ENCODE results near the gene ESR2. TPM values are rescaled to one million over a fixed set of nuclear protein-coding genes. Genes with fewer than 3 reads are reported as not detected.

ESR2 gene
- polyA plus RNA-seq, 4 donors = 0.19 to 0.58 TPM; not detected in 2

DNA sequence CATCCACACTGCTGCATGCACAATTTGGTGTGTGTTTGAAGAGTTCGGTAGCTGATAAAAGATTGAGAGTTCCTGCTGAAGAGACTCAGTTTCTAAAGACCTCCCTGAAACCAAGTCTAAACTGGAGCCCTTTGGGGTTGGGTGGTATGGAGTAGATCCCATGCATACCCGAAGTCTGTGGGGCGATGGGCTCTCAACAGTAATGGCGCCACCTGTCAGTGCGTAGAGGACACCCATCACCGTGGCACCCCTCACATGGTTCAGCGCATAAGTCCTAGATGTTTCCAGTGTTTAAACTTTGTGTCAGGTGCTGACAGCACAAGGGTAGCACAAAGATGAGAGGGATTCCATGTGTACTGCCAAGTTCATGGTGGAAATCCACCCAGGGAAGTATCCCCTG lies 85.9 kb downstream of the ESR2 start:
- WGBS, 3 donors = 91 to 99% (median 98%) methylated on average over 7 of the region's 7 CpGs
- Histone ChIP-seq H3K27ac (ENCODE audit: low read depth in 1 of 3, low read length in 2 of 3) (no peak overlapping the region), H3K27me3 (ENCODE audit: control insufficient read depth in 3 of 3, insufficient read depth in 3 of 3, low read length in 3 of 3) (no peaks in the 10 kb centered on the region), H3K4me3 (ENCODE audit: low read depth in 1 of 3, low read length in 3 of 3) (no peak overlapping the region), H3K9me3 (ENCODE audit: control insufficient read depth in 2 of 2, insufficient read depth in 1 of 2, low read depth in 1 of 2, low read length in 1 of 2) (no peaks in the 10 kb centered on the region), H3K36me3 (ENCODE audit: control insufficient read depth in 3 of 3, insufficient read depth in 2 of 3, low read depth in 1 of 3, low read length in 3 of 3) (peaks cover 17 to 53% (median 26%) of the 10 kb centered on the region in 3 donors), H3K4me1 (ENCODE audit: control insufficient read depth in 3 of 3, insufficient read depth in 2 of 3, low read depth in 1 of 3, low read length in 2 of 3) (no peaks in the 10 kb centered on the region)
- no peak for FAIRE-seq
- DNase-seq = no peak

DNA sequence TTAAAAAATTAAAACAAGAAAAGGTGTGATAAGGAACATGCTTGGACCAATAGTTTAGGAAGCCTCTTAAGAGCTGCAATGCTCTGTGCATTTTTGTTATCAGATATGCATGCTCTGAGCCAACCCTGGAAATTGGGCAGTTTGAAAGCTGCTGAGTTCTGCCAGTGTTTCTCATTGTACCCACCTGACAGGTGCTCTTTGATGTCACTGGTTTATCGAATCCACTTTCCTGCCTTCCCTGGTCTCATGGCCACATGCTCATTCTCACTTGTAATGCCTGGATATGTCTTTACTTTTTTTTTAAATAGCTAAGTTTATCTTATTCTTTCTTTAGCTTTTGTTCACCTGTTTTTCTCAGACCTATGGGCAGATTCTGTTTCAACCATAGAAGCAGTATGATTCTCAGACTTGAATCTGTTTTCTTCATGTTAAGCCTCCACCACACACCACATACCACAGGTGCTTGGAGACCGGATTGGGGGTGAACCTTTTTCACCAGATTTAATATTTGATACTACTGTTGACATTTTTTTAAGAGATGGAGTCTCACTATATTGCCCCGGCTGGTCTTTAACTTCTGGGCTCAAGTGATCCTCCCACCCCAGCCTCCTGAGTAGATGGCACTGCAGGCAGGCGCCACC lies 90.7 kb downstream of the ESR2 start:
- Histone ChIP-seq H3K27ac (ENCODE audit: low read depth in 1 of 3, low read length in 2 of 3) (no peak overlapping the region), H3K27me3 (ENCODE audit: control insufficient read depth in 3 of 3, insufficient read depth in 3 of 3, low read length in 3 of 3) (no peaks in the 10 kb centered on the region), H3K4me3 (ENCODE audit: low read depth in 1 of 3, low read length in 3 of 3) (no peak overlapping the region), H3K4me1 (ENCODE audit: control insufficient read depth in 3 of 3, insufficient read depth in 2 of 3, low read depth in 1 of 3, low read length in 2 of 3) (peaks cover 0 to 23% (median 0%) of the 10 kb centered on the region in 3 donors), H3K36me3 (ENCODE audit: control insufficient read depth in 3 of 3, insufficient read depth in 2 of 3, low read depth in 1 of 3, low read length in 3 of 3) (peaks cover 0 to 30% (median 3%) of the 10 kb centered on the region in 3 donors), H3K9me3 (ENCODE audit: control insufficient read depth in 2 of 2, insufficient read depth in 1 of 2, low read depth in 1 of 2, low read length in 1 of 2) (no peaks in the 10 kb centered on the region)
- FAIRE-seq (no peak), DNase-seq (no peak)
- 84 to 90% (median 88%) methylated on average over 4 of the region's 4 CpGs for WGBS, 3 donors

- FAIRE-seq = no peak
Observed at GRCh38 chr14:64202716-64203115, 91.5 kb downstream of the ESR2 start.

DNA sequence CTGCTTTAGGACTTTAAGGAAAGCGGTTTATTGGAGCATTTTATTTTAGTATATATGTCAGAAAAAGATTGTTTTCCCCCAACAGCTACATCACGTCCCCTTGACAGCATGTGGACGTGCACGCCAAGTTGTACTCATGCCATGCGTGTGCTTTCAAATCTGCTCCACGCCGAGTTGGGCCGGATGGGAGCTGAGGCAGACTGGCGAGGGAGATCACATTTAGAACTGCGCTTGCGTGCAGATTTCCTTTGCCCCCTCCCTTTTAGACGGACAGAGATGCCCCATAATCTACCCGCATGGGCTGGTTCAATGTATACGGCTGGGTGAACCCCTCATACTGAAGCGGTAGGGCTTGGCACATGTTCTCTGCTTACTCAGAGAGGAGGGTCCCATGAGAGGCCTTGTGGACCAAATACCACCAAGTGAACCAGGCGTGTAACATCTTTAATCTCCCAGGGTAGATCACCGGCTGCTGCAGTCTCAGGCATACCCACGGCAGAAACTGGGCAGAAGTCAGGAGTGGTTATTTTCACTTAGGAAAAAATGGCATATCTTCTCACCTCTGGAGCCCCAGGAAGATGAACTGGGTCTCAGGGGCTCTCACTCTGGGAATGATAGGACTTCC lies 92.1 kb downstream of the ESR2 start:
- no peak overlapping the region for H3K27ac ChIP-seq (ENCODE audit: low read depth in 1 of 3, low read length in 2 of 3)
- DNase-seq (no peak), FAIRE-seq (no peak)
- H3K27me3 ChIP-seq (ENCODE audit: control insufficient read depth in 3 of 3, insufficient read depth in 3 of 3, low read length in 3 of 3) = no peaks in the 10 kb centered on the region
- WGBS, 3 donors = 85 to 97% (median 95%) methylated on average over 18 of the region's 18 CpGs
- peaks cover 0 to 25% (median 3%) of the 10 kb centered on the region in 3 donors for H3K36me3 ChIP-seq (ENCODE audit: control insufficient read depth in 3 of 3, insufficient read depth in 2 of 3, low read depth in 1 of 3, low read length in 3 of 3)
- peaks cover 0 to 26% (median 0%) of the 10 kb centered on the region in 3 donors for H3K4me1 ChIP-seq (ENCODE audit: control insufficient read depth in 3 of 3, insufficient read depth in 2 of 3, low read depth in 1 of 3, low read length in 2 of 3)
- H3K9me3 ChIP-seq (ENCODE audit: control insufficient read depth in 2 of 2, insufficient read depth in 1 of 2, low read depth in 1 of 2, low read length in 1 of 2) = no peaks in the 10 kb centered on the region
- H3K4me3 ChIP-seq (ENCODE audit: low read depth in 1 of 3, low read length in 3 of 3) = no peak overlapping the region

More at GRCh38 chr14:64202716-64203115, 91.5 kb downstream of the ESR2 start:
- no peak overlapping the region for H3K4me3 ChIP-seq (ENCODE audit: low read depth in 1 of 3, low read length in 3 of 3)
- no peak for DNase-seq
- 61 to 88% (median 64%) methylated on average over 10 of the region's 10 CpGs for WGBS, 3 donors
- peaks cover 0 to 23% (median 0%) of the 10 kb centered on the region in 3 donors for H3K4me1 ChIP-seq (ENCODE audit: control insufficient read depth in 3 of 3, insufficient read depth in 2 of 3, low read depth in 1 of 3, low read length in 2 of 3)
- H3K36me3 ChIP-seq (ENCODE audit: control insufficient read depth in 3 of 3, insufficient read depth in 2 of 3, low read depth in 1 of 3, low read length in 3 of 3) = peaks cover 0 to 25% (median 3%) of the 10 kb centered on the region in 3 donors
- H3K9me3 ChIP-seq (ENCODE audit: control insufficient read depth in 2 of 2, insufficient read depth in 1 of 2, low read depth in 1 of 2, low read length in 1 of 2) = no peaks in the 10 kb centered on the region
- H3K27me3 ChIP-seq (ENCODE audit: control insufficient read depth in 3 of 3, insufficient read depth in 3 of 3, low read length in 3 of 3) = no peaks in the 10 kb centered on the region
- no peak overlapping the region for H3K27ac ChIP-seq (ENCODE audit: low read depth in 1 of 3, low read length in 2 of 3)

DNA sequence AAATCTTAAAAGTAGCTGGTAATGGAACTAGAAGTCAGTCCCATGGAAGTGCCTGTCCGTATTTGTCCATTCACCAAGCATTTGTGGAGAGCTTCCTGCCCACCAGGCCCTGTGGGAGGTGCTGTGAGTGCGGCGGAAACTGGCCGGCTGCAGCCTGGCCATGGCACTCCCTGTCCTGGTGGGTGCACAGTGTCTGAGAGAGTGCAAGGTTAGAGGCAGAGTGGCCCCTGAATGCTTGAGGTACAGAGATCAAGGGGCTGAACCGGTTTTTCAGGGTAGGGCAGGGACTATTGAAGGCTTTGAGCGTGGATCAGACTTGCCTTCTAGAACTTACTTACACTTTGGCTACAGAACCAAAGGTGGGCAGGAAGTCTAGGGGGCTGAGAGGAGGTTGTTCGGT lies 92.9 kb downstream of the ESR2 start:
- Histone ChIP-seq H3K36me3 (ENCODE audit: control insufficient read depth in 3 of 3, insufficient read depth in 2 of 3, low read depth in 1 of 3, low read length in 3 of 3) (peaks cover 0 to 25% (median 3%) of the 10 kb centered on the region in 3 donors), H3K4me1 (ENCODE audit: control insufficient read depth in 3 of 3, insufficient read depth in 2 of 3, low read depth in 1 of 3, low read length in 2 of 3) (peaks cover 0 to 33% (median 0%) of the 10 kb centered on the region in 3 donors), H3K27ac (ENCODE audit: low read depth in 1 of 3, low read length in 2 of 3) (no peak overlapping the region), H3K9me3 (ENCODE audit: control insufficient read depth in 2 of 2, insufficient read depth in 1 of 2, low read depth in 1 of 2, low read length in 1 of 2) (no peaks in the 10 kb centered on the region), H3K27me3 (ENCODE audit: control insufficient read depth in 3 of 3, insufficient read depth in 3 of 3, low read length in 3 of 3) (no peaks in the 10 kb centered on the region), H3K4me3 (ENCODE audit: low read depth in 1 of 3, low read length in 3 of 3) (no peak overlapping the region)
- no peak for FAIRE-seq
- peak; percentile 8 to 70 for DNase-seq
- WGBS, 3 donors = 53 to 77% (median 60%) methylated on average over 7 of the region's 7 CpGs

DNA sequence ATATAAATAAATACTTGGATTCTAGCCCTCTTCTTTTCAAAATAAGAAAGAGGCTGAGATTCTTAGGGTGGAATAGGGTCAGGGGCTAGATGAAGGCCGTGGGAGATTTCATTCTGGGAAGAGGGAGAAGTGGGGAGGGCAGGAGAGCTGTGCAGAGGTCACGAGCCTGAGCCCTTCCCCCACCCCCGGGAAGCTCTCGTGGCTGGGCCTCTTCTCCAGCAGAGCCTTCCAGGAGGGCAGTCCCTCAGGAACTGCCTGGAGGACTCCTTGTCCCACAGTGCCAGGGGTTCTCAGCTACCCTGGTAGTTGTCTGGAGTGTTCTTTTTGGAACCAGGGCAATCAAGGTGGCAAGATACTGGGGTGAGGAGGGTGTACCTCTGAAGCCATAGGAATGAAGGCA lies 94.0 kb downstream of the ESR2 start:
- peaks cover 0 to 24% (median 3%) of the 10 kb centered on the region in 3 donors for H3K36me3 ChIP-seq (ENCODE audit: control insufficient read depth in 3 of 3, insufficient read depth in 2 of 3, low read depth in 1 of 3, low read length in 3 of 3)
- H3K27me3 ChIP-seq (ENCODE audit: control insufficient read depth in 3 of 3, insufficient read depth in 3 of 3, low read length in 3 of 3) = no peaks in the 10 kb centered on the region
- H3K27ac ChIP-seq (ENCODE audit: low read depth in 1 of 3, low read length in 2 of 3) = peak overlapping the region in 2 of 3 donors; percentile 30 to 53
- no peaks in the 10 kb centered on the region for H3K9me3 ChIP-seq (ENCODE audit: control insufficient read depth in 2 of 2, insufficient read depth in 1 of 2, low read depth in 1 of 2, low read length in 1 of 2)
- H3K4me1 ChIP-seq (ENCODE audit: control insufficient read depth in 3 of 3, insufficient read depth in 2 of 3, low read depth in 1 of 3, low read length in 2 of 3) = peaks cover 0 to 40% (median 0%) of the 10 kb centered on the region in 3 donors
- FAIRE-seq (no peak), DNase-seq (peak in 1 of 2 donors; percentile 79)
- WGBS, 3 donors = 37 to 47% (median 47%) methylated on average over 4 of the region's 4 CpGs
- H3K4me3 ChIP-seq (ENCODE audit: low read depth in 1 of 3, low read length in 3 of 3) = no peak overlapping the region

DNA sequence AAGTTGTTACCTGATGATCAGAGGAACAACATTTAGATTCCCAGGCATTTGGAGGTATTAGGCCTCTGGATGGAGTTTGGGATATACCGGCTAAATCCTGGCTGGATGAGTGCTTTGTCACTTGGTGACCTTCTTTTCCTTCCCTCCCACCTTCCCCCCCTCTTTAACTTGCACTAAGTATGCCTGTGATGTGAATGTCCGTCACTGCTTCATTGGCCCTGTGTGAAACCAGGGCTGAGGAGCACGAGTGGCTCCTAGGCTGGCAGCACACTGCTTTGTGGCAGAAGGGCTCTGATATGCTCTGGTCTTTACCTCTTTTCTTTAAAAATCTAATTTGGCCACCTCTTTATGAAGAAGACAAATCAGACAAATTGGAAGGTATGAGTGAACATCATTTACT lies 95.7 kb downstream of the ESR2 start:
- H3K36me3 ChIP-seq (ENCODE audit: control insufficient read depth in 3 of 3, insufficient read depth in 2 of 3, low read depth in 1 of 3, low read length in 3 of 3) = peaks cover 0 to 20% (median 3%) of the 10 kb centered on the region in 3 donors
- DNase-seq (no peak), FAIRE-seq (no peak)
- no peaks in the 10 kb centered on the region for H3K27me3 ChIP-seq (ENCODE audit: control insufficient read depth in 3 of 3, insufficient read depth in 3 of 3, low read length in 3 of 3)
- H3K4me1 ChIP-seq (ENCODE audit: control insufficient read depth in 3 of 3, insufficient read depth in 2 of 3, low read depth in 1 of 3, low read length in 2 of 3) = peaks cover 0 to 42% (median 0%) of the 10 kb centered on the region in 3 donors
- H3K27ac ChIP-seq (ENCODE audit: low read depth in 1 of 3, low read length in 2 of 3) = no peak overlapping the region
- no peak overlapping the region for H3K4me3 ChIP-seq (ENCODE audit: low read depth in 1 of 3, low read length in 3 of 3)
- WGBS, 3 donors = 89 to 94% (median 91%) methylated on average over 3 of the region's 3 CpGs
- H3K9me3 ChIP-seq (ENCODE audit: control insufficient read depth in 2 of 2, insufficient read depth in 1 of 2, low read depth in 1 of 2, low read length in 1 of 2) = no peaks in the 10 kb centered on the region

- H3K36me3 ChIP-seq (ENCODE audit: control insufficient read depth in 3 of 3, insufficient read depth in 2 of 3, low read depth in 1 of 3, low read length in 3 of 3) = peaks cover 0 to 24% (median 3%) of the 10 kb centered on the region in 3 donors
- H3K9me3 ChIP-seq (ENCODE audit: control insufficient read depth in 2 of 2, insufficient read depth in 1 of 2, low read depth in 1 of 2, low read length in 1 of 2) = no peaks in the 10 kb centered on the region
- no peaks in the 10 kb centered on the region for H3K27me3 ChIP-seq (ENCODE audit: control insufficient read depth in 3 of 3, insufficient read depth in 3 of 3, low read length in 3 of 3)
- FAIRE-seq (no peak), DNase-seq (no peak)
- H3K4me1 ChIP-seq (ENCODE audit: control insufficient read depth in 3 of 3, insufficient read depth in 2 of 3, low read depth in 1 of 3, low read length in 2 of 3) = peaks cover 0 to 42% (median 0%) of the 10 kb centered on the region in 3 donors
- 63 to 77% (median 74%) methylated on average over 3 of the region's 3 CpGs for WGBS, 3 donors
- no peak overlapping the region for H3K27ac ChIP-seq (ENCODE audit: low read depth in 1 of 3, low read length in 2 of 3)
- H3K4me3 ChIP-seq (ENCODE audit: low read depth in 1 of 3, low read length in 3 of 3) = no peak overlapping the region
Observed at GRCh38 chr14:64197996-64198395, 96.2 kb downstream of the ESR2 start.

Data from small intestine (tissue), 7 donors.